Calu3 (cell line): ENCODE measurements around the gene PAQR3. TPM values are rescaled to one million over a fixed set of nuclear protein-coding genes. Genes with fewer than 3 reads are reported as not detected.

Experiments used
- BruUV-seq: library from RNA; stranded (reverse); fragments of 400-500 nt; replicated peaks from 2 replicates; lab custom pipeline; 2021; lab: Mats Ljungman, UMichigan
- CTCF ChIA-PET: fragments of 300-600 bp; sonication (Branson Sonifier 250); formaldehyde crosslinking; loops from one replicate; lab custom pipeline; 2022; ENCODE audit warnings: antibody characterized with exemption; lab: Charles Lee
- DNase-seq: peaks from one replicate; pipeline ENCODE4 v3.0.0; 2022
- H3K27ac Mint-ChIP-seq: one replicate; pipeline ENCODE4 v1.8.0; 2022; ENCODE audit warnings: mixed read lengths; ENCODE audit not compliant: unreplicated experiment
- H3K27me3 Mint-ChIP-seq: one replicate; pipeline ENCODE4 v1.8.0; 2022; ENCODE audit warnings: mixed read lengths; ENCODE audit not compliant: unreplicated experiment
- H3K36me3 Mint-ChIP-seq: one replicate; pipeline ENCODE4 v1.8.0; 2022; ENCODE audit warnings: mild to moderate bottlenecking, moderate library complexity, mixed read lengths; ENCODE audit not compliant: insufficient read depth, unreplicated experiment
- H3K4me1 Mint-ChIP-seq: one replicate; pipeline ENCODE4 v1.8.0; 2022; ENCODE audit warnings: mild to moderate bottlenecking, low read depth, mixed read lengths; ENCODE audit not compliant: unreplicated experiment
- H3K4me3 Mint-ChIP-seq: one replicate; pipeline ENCODE4 v1.8.0; 2022; ENCODE audit warnings: mild to moderate bottlenecking, low read depth, moderate library complexity, mixed read lengths; ENCODE audit not compliant: unreplicated experiment
- H3K9me3 Mint-ChIP-seq: one replicate; pipeline ENCODE4 v1.8.0; 2022; ENCODE audit warnings: low read depth, mixed read lengths; ENCODE audit not compliant: unreplicated experiment
- intact Hi-C: fragments of 100-400 bp; cut with micrococcal nuclease; formaldehyde crosslinking; loops from one replicate; pipeline ENCODE4 v1.10.0; 2022; ENCODE audit not compliant: unreplicated experiment
- total RNA-seq: library from RNA; stranded (reverse); gene quantifications from 2 replicates; pipeline ENCODE4 v1.2.3, GENCODE V29; 2022
- TF ChIP-seq, protein P1 (sequence below): fragments of 200-600 bp; IDR thresholded peaks from one replicate; pipeline ENCODE4 v1.8.0; 2022; ENCODE audit warnings: antibody characterized with exemption; ENCODE audit not compliant: unreplicated experiment

The PAQR3 gene
- total RNA-seq, 1 experiment from 2014 or later: 14.1 TPM

DNA sequence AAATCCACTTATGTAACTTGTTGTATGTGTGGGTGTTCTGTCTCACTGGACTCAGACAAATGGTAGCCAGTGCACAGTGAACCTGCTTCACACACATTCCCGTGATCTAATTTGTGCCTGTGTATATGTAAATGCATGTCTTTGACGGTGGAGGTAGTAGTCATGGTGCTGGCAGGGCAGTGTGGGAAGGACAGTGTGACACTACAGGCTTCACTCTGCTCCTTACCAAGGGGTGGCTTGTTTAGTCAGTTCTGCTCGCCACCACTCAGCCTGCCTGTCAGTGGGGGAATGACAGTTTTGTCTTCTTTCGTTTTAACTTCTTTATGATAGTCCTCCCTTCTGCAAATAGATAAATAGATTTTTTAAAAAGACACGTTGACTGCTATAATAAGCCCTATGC is 17.7 kb upstream of the PAQR3 start:
- Mint-ChIP-seq H3K36me3 (no peaks in the 10 kb centered on the region), H3K27me3 (no peaks in the 10 kb centered on the region), H3K4me3 (no peak overlapping the region), H3K9me3 (no peaks in the 10 kb centered on the region), H3K4me1 (no peaks in the 10 kb centered on the region), H3K27ac (no peak overlapping the region)
- TF ChIP-seq, protein P1, sequence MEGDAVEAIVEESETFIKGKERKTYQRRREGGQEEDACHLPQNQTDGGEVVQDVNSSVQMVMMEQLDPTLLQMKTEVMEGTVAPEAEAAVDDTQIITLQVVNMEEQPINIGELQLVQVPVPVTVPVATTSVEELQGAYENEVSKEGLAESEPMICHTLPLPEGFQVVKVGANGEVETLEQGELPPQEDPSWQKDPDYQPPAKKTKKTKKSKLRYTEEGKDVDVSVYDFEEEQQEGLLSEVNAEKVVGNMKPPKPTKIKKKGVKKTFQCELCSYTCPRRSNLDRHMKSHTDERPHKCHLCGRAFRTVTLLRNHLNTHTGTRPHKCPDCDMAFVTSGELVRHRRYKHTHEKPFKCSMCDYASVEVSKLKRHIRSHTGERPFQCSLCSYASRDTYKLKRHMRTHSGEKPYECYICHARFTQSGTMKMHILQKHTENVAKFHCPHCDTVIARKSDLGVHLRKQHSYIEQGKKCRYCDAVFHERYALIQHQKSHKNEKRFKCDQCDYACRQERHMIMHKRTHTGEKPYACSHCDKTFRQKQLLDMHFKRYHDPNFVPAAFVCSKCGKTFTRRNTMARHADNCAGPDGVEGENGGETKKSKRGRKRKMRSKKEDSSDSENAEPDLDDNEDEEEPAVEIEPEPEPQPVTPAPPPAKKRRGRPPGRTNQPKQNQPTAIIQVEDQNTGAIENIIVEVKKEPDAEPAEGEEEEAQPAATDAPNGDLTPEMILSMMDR: no peak
- BruUV-seq: no TSS peak
- intact Hi-C loops: loop anchor here (10.0 kb wide), 1 partner anchor 1378 kb away; the partner anchor contains the start of gene CFAP299
- no peak for DNase-seq
- CTCF ChIA-PET: no interaction called here

DNA sequence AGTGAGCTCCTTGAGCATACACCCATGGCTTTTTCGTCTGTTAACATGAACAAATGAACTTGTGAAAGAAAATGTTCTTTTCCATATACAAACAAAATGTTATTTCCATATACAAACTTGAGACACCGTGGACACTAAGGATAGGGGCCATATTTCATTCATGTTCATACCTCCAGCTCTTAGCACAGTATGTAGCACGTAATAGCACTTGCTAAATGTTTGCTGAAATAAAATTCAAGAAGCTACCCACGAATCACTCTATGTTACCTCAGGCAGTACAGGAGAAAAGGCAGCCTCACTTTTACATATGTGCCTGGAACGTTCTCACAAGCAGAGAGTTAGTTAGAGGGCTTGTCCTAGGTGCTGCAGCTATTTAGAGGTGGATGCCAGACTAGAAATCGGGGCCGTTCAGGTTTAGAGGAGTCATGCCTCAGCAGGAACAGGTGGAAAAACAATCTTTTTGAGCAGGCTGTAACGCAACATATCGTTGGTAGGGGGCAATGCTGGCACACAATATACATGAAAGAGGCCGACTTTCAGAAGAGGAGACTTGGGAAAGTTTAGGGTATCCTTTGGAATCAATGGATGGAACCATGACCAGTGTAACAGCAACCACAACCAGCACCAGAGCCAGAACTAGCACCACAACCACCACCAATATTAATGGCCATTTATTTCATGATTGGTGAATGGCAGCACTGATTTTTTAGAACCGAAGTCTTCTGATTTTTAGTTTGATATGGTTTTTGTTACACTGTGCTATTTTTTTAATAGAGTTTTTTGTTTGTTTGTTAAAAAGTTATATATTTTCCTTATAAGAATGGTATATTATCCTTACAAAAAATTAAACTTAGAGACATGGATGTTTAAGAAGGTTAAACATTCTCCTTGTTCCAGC is 14.8 kb upstream of the PAQR3 start:
- BruUV-seq: no TSS peak
- H3K27me3 Mint-ChIP-seq: no peaks in the 10 kb centered on the region
- CTCF ChIA-PET: no interaction called here
- no peaks in the 10 kb centered on the region for H3K4me1 Mint-ChIP-seq
- H3K36me3 Mint-ChIP-seq: no peaks in the 10 kb centered on the region
- peak; percentile 18 for DNase-seq
- TF ChIP-seq, protein P1: no peak
- no peak overlapping the region for H3K27ac Mint-ChIP-seq
- intact Hi-C loops: loop anchor here (2.0 to 10.0 kb wide), 4 partner anchors 88 to 1381 kb away; partner anchors contain the start of gene CFAP299
- H3K4me3 Mint-ChIP-seq: no peak overlapping the region
- H3K9me3 Mint-ChIP-seq: no peaks in the 10 kb centered on the region

DNA sequence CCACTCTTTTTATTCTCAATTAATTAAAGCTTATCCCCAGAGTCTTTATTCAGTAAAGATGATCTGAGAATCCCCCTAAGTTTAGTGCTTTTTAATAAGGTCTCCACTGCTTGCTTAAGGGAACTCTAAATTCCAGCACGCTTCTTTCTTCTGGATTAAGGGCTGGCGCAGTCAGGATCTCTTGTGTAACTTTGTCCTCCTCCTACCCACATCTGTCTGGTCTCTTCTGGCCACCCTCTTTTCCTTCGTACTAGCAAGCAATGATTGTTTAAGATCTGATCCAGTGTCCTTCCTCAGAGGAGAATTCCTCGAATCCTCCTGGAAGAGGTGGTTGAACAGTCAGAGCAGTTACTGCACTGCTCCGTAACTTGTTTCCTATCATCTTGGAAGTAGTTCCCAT is 14.0 kb upstream of the PAQR3 start:
- DNase-seq: no peak
- Mint-ChIP-seq H3K27me3 (no peaks in the 10 kb centered on the region), H3K36me3 (no peaks in the 10 kb centered on the region), H3K9me3 (no peaks in the 10 kb centered on the region), H3K4me1 (no peaks in the 10 kb centered on the region), H3K4me3 (no peak overlapping the region), H3K27ac (no peak overlapping the region)
- CTCF ChIA-PET: interaction anchor here (1.1 kb wide), 1 partner anchor 14 kb away, joined by 4 read pairs; the partner anchor contains the start of gene PAQR3
- intact Hi-C loops: loop anchor here (2.0 to 10.0 kb wide), 4 partner anchors 89 to 1382 kb away; partner anchors contain the start of gene CFAP299
- BruUV-seq: no TSS peak
- TF ChIP-seq, protein P1: no peak

DNA sequence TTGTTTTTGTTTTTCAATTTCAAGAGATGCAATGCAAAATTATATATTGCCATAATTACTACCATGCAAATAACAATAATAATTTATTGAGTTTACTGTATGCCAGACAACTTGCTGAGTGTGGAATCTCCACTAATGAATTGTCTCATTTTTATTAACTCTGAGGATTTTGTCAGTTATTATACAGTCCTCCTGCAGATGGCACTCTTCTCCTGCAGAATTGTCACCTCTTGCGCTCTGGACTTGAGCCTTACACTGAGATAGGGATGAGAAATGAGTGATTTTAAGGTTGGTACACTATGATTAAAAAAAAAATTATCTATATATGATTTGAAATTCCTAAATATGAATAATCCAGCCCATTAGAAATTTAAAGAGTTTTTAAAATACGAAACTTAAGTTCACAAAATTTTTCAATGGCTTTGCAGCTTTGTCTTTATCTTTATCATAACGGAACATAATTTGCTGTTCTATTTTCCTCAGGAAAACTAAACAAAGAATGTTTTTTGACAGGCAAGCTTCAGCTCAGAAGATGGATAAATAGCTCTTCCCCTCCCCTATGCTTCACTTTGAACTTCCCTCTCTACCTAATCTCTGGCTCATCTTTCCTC is 12.7 kb upstream of the PAQR3 start:
- peak; percentile 23 for DNase-seq
- Mint-ChIP-seq H3K36me3 (no peaks in the 10 kb centered on the region), H3K27ac (no peak overlapping the region), H3K4me3 (no peak overlapping the region), H3K27me3 (no peaks in the 10 kb centered on the region), H3K4me1 (no peaks in the 10 kb centered on the region), H3K9me3 (no peaks in the 10 kb centered on the region)
- intact Hi-C loops: loop anchor here (1.0 to 10.0 kb wide), 5 partner anchors 90 to 1383 kb away; partner anchors contain the start of gene CFAP299
- CTCF ChIA-PET: interaction anchor here (1.1 to 1.2 kb wide), 2 partner anchors 13 to 1384 kb away, joined by 4 to 5 read pairs; partner anchors contain the start of genes CFAP299 and PAQR3
- BruUV-seq: no TSS peak
- TF ChIP-seq, protein P1: no peak
